GM19438 (cell line): Measurements from ENCODE around the gene RAB11B.
"Not testable (repeated sequence)": the region's sequence is repeated elsewhere in the genome, so short reads cannot be mapped to it uniquely, and the experiment has no call there.

Experiments used
- ATAC-seq: cut with Tn5 transposase; IDR thresholded peaks from one replicate; pipeline ENCODE4 v1.9.1; 2021; ENCODE audit warnings: low read depth; ENCODE audit not compliant: unreplicated experiment

The RAB11B gene

GRCh38 chr19:8389891-8390616 is at the start of gene RAB11B:
RAB11B (plus strand) TSS chr19:8390360; CDS start chr19:8390417, 57 bp downstream.
- ATAC-seq = peak; percentile 88

DNA sequence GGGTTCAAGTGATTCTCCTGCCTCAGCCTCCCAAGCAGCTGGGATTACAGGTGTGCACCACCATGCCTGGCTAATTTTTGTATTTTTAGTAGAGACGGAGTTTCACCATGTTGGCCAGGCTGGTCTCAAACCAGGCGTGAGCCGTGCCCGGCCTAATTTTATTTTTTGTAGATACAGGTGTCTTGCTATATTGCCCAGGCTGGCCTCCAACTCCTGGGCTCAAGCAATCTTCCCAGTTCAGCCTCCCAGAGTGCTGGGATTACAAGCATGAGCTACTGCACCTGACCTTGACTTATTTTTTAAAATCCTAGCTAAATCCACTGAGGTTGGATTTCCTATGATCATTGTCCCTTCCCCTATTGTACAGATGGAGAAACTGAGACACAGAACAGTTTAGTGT is 48.7 kb upstream of the RAB11B start:
- not testable (repeated sequence) for ATAC-seq

- ATAC-seq = no peak
Observed at GRCh38 chr19:8342316-8342683, 47.9 kb upstream of the RAB11B start.

- ATAC-seq = peak; percentile 95
Observed at GRCh38 chr19:8342684-8343482, 47.3 kb upstream of the RAB11B start, which contains the start of gene KANK3. KANK3 (minus strand) TSS chr19:8343262; CDS start chr19:8337828, 5,434 bp downstream.

- ATAC-seq = no peak
Observed at GRCh38 chr19:8343483-8343844, 46.7 kb upstream of the RAB11B start.

DNA sequence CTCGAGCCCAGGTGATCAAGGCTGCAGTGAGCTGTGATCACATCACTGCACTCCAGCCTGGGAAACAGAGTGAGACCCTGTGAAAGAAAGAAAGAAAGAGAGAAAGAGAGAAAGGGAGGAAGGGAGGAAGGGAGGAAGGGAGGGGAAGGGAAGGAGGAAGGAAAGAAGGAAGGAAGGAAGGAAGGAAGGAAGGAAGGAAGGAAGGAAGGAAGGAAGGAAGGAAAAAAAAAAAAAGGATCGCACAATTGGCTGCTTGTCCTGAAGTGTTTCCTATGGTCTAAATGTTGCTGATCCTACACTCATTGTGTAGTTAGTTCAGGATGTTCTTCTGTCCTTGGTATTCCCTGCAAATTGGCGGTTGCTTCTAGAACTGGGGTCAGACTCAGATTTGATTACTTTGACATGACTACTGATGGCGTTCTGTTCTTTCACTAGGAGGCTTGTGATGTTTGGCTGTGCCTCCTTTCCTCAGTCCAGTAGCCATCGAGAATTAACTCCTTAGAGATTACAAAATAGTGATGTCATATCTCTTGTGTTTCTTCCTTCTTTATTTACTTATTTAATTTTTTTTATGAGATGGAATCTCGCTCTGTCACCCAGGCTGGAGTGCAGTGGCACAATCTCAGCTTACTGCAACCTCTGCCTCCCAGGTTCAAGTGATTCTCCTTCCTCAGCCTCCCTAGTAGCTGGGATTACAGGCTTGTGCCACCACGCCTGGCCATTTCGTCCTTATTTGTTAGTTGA is 40.4 kb upstream of the RAB11B start:
- ATAC-seq = not testable (repeated sequence)

DNA sequence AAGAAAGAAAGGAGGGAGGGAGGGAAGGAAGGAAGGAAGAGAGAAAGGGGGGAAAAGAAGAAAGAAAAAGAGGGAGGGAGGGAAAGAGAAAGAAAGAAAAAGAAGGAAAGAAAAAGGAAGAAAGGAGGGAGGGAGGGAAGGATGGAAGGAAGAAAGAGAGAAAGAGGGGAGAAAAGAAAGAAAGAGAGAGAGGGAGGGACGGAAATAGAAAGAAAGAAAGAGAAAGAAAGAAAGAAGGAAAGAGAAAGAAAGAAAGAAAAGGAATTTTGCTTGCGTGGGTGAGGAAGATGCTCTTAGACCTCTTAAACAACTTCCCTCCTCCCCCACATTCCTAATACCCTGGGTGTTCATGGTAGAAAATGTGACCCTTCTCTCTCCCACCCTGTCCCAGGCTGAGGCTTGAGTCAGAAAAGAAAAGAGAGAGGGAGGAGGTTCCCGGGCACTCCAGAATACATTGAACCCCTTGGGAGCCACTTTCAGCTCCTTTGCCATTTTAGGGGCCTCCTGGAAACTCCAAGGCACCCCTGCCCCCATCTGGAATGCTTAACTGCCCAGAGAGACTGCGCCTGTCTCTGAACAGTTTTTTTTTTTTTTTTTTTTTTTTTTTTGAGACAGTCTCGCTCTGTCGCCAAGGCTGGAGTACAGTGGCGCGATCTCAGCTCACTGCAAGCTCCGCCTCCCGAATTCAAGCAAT is 37.9 kb upstream of the RAB11B start:
- ATAC-seq = no peak

DNA sequence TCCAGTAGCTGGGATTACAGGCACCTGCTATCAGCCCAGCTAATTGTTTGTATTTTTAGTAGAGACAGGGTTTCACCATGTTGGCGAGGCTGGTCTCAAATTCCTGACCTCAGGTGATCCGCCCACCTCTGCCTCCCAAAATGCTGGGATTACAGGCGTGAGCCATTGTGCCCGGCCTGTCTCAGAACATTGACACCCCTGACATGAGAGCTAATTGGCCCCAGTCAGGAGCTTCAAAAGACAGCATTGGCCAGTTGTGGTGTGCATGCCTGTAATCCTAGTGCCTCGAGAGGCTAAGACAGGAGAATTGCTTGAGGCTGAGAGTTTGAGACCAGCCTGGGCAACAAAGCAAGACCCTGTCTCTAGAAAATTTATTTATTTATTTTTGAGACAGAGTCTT is 37.3 kb upstream of the RAB11B start:
- not testable (repeated sequence) for ATAC-seq

GRCh38 chr19:8355631-8356402 is 34.3 kb upstream of the RAB11B start:
- ATAC-seq = no peak

DNA sequence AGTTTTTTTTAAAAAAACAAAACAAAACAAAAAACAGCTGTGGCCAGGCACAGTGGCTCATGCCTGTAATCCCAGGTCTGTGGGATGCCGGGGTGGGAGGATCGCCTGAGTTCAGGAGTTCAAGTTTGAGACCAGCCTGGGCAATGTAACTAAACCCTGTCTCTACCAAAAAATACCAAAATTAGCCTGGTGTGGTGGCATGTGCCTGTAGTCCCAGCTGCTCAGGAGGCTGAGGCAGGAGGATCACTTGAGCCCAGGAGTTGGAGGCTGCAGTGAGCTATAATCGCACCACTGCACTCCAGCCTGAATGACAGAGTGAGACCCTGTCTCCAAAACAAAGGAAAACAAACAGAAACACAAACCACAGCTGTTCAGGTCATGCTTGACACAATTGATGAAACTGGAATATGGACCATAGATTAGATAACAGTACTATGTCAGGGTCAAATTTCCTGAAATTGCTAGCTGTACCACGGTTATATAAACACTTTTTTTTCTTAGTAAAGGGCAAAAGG is 33.1 kb upstream of the RAB11B start:
- no peak for ATAC-seq

GRCh38 chr19:8358948-8359347 is 31.2 kb upstream of the RAB11B start:
- ATAC-seq = no peak

DNA sequence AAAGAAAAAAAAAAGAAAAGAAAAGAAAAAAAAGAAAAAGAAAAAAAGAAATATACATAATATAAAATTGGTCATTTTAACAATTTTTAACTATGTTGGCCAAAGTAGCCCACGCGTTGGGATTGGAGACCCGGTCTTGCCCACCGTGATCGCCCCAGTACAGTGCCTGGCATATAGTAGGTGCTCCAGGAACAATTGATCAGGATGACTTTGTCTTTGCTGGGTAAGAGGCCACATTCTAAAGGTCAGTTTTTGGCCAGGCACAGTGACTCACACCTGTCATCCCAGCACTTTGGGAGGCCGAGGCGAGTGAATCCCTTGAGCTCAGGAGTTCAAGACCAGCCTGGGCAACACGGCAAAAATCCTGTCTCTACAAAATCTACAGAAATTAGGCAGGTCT is 30.0 kb upstream of the RAB11B start:
- ATAC-seq = no peak

DNA sequence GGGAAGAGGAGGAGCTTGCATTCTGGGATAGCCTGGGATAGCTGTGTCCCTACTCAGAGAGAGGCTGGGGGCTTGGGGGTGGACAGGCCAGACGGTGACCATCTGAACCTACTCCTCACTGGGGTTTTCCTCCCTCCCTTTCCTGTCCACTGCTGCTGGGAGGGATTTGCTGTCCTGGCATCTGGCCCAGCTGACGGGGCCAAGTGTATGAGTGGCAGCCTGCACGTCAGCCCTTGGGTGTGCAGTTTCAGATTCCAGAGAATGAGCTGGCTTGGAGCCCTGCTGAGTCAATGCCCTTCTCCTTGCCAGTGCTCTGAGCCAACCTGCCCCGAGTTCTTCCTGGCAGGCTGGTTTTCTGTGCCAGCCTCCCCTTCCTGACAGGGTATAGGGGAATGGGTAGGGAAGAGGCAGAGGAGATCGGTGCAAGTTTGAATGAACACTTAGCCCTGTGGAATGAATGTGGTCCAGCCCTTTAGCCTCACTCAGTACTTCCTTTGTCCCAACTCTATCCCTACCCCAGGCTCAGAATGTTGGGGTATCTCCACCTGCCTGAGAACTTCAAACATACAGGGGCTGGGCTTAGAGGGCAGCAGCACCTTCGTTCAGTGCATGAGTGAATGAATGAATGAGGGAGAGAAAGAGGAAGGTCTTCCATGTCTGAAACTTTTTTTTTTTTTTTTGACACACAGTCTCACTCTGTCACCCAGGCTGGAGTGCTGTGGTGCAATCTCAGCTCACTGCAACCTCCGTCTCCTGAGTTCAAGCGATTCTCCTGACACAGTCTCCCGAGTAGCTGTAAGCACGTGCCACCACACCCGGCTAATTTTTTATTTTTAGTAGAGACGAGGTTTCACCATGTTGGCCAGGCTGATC is 28.0 kb upstream of the RAB11B start:
- ATAC-seq = no peak

- ATAC-seq = no peak
Observed at GRCh38 chr19:8363803-8364771, 26.1 kb upstream of the RAB11B start, which contains the start of gene ANGPTL4. ANGPTL4 (plus strand) TSS chr19:8364155; CDS start chr19:8364322, 167 bp downstream.

DNA sequence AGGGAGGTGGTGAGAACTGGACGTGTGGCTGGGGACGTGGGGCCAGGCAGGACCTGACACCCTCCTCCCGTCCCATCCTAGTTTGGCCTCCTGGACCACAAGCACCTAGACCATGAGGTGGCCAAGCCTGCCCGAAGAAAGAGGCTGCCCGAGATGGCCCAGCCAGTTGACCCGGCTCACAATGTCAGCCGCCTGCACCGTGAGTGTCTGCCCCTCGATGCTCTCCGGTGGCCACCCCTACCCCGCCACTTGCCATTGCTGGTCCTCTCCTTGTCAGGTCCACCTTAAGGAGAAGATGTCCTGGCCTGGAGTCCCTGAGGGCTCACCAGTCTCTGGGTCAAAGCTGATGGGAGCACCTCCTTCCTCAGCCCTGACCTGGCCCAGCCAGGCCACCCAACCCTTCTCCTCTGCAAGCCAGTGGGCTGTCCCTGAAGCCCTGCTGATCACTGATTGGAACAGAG is 24.0 kb upstream of the RAB11B start:
- ATAC-seq = no peak

- ATAC-seq = no peak
Observed at GRCh38 chr19:8366961-8367326, 23.2 kb upstream of the RAB11B start.

DNA sequence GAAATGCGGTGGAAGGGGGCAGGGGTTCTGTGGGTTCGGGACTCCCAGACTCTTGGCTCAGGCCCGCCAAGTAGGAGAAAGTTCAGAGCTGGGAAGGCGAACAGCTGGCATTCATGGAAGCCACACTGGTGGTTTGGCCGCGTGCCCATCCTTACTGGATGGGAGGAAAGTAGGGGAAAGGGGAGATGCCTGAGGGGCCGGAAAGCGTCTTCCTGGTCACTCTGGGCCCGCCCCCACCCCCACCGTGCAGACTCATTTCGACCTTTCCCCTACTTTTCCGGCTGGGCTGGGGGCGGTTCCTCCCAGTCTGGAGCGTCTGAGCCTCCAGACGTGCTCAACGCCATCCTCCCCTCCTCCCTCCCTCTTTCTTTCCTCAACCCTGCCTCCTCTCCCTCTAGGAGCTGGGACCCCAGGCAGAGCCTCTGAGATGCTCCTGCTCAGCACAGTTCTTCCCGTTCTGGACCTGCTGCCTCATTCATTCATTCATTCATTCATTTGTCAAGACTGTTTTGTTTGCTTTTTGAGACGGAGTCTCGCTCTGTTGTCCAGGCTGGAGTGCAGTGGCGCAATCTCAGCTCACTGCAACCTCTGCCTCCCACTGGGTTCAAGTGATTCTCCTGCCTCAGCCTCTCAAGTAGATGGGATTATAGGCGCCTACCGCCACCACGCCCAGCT is 22.7 kb upstream of the RAB11B start:
- ATAC-seq = no peak
